Cardiac muscle cell (in vitro differentiated cells and primary cell): Measurements from ENCODE around the gene HGS. TPM values are rescaled to one million over a fixed set of nuclear protein-coding genes. Genes with fewer than 3 reads are reported as not detected.

ENCODE experiments used
- DNase-seq, 2 donors: peaks; one replicate each; pipeline versions ENCODE4 v3.0.0 to v3.0.0-alpha.2; 2010 to 2017; ENCODE audit warnings: low read depth in 1 of 2, low spot score in 1 of 2
- H3K27ac ChIP-seq: fragments of 200-600 bp; sonication (generic); 2 replicates; pipeline ENCODE4 v1.5.1; 2016
- H3K27me3 ChIP-seq: fragments of 200-600 bp; sonication (generic); 2 replicates; pipeline ENCODE4 v1.6.0; 2016; ENCODE audit warnings: control low read depth
- H3K36me3 ChIP-seq: fragments of 200-600 bp; sonication (generic); 2 replicates; pipeline ENCODE4 v1.5.1; 2016; ENCODE audit warnings: control low read depth
- H3K4me1 ChIP-seq: fragments of 200-600 bp; sonication (generic); 2 replicates; pipeline ENCODE4 v1.8.1; 2017; ENCODE audit warnings: low read depth, mild to moderate bottlenecking, mixed run types
- H3K4me3 ChIP-seq: fragments of 200-600 bp; sonication (generic); 2 replicates; pipeline ENCODE4 v1.5.1; 2016; ENCODE audit warnings: mild to moderate bottlenecking
- H3K9me3 ChIP-seq: fragments of 200-600 bp; sonication (generic); 2 replicates; pipeline ENCODE4 v1.5.1; 2017; ENCODE audit warnings: low read depth, mild to moderate bottlenecking, control low read depth
- CTCF ChIP-seq: IDR thresholded peaks from 2 replicates; pipeline ENCODE4 v1.5.1; 2012; ENCODE audit warnings: low read depth, mild to moderate bottlenecking, low read length
- polyA plus RNA-seq: library from polyadenylated mRNA; unstranded; fragments of >200 nt; fragmentation: Nextera tagmentation; extraction: Ambion mirVana; gene quantifications from 2 replicates; pipeline ENCODE4 v1.2.1, GENCODE V29; 2016
- total RNA-seq: library from RNA; depleted of rRNA; stranded (reverse); fragments of >200 nt; gene quantifications from 2 replicates; pipeline ENCODE4 v1.2.3, GENCODE V29; 2016

Gene HGS
- total and polyA plus RNA-seq, 2 experiments from 2014 or later: 107 to 109 TPM

- no peak for TF ChIP-seq CTCF
These were observed 30.7 kb upstream of the HGS start for GRCh38 chr17:81652906-81653771.

GRCh38 chr17:81655378-81656117 is 28.3 kb upstream of the HGS start:
- Histone ChIP-seq H3K36me3 (no peaks in the 10 kb centered on the region), H3K9me3 (no peaks in the 10 kb centered on the region), H3K4me1 (peaks cover 15% of the 10 kb centered on the region), H3K4me3 (no peak overlapping the region), H3K27ac (no peak overlapping the region), H3K27me3 (no peaks in the 10 kb centered on the region)
- TF ChIP-seq CTCF: no peak
- DNase-seq: no peak

More at GRCh38 chr17:81652906-81653771, 30.7 kb upstream of the HGS start:
- no peaks in the 10 kb centered on the region for H3K36me3 ChIP-seq
- H3K4me1 ChIP-seq: peaks cover 11% of the 10 kb centered on the region
- H3K27me3 ChIP-seq: peaks cover 13% of the 10 kb centered on the region
- no peaks in the 10 kb centered on the region for H3K9me3 ChIP-seq
- no peak overlapping the region for H3K27ac ChIP-seq
- no peak overlapping the region for H3K4me3 ChIP-seq
- DNase-seq: peak in 1 of 2 donors; percentile 17

GRCh38 chr17:81656118-81656743 is 27.6 kb upstream of the HGS start, which contains the start of gene PDE6G:
Gene PDE6G (minus strand): TSS chr17:81656542. CDS start chr17:81653305, 3,237 bp downstream.
- Histone ChIP-seq H3K4me1 (peaks cover 15% of the 10 kb centered on the region), H3K27me3 (no peaks in the 10 kb centered on the region), H3K9me3 (no peaks in the 10 kb centered on the region), H3K4me3 (no peak within 1 kb of the TSS), H3K36me3 (no peaks in the 10 kb centered on the region), H3K27ac (peak within 1 kb of the TSS; percentile 14)
- no peak for TF ChIP-seq CTCF
- DNase-seq: no peak

- TF ChIP-seq CTCF: no peak
- no peaks in the 10 kb centered on the region for H3K27me3 ChIP-seq
- H3K27ac ChIP-seq: peak overlapping the region; percentile 14
- no peaks in the 10 kb centered on the region for H3K36me3 ChIP-seq
- no peaks in the 10 kb centered on the region for H3K9me3 ChIP-seq
- no peak overlapping the region for H3K4me3 ChIP-seq
- peaks cover 15% of the 10 kb centered on the region for H3K4me1 ChIP-seq
- no peak for DNase-seq
These were observed 27.0 kb upstream of the HGS start for GRCh38 chr17:81656835-81657234.

GRCh38 chr17:81659038-81659437 is 24.8 kb upstream of the HGS start:
- Histone ChIP-seq H3K27me3 (no peaks in the 10 kb centered on the region), H3K9me3 (no peaks in the 10 kb centered on the region), H3K4me3 (no peak overlapping the region), H3K4me1 (peaks cover 10% of the 10 kb centered on the region), H3K27ac (no peak overlapping the region), H3K36me3 (no peaks in the 10 kb centered on the region)
- DNase-seq: no peak
- no peak for TF ChIP-seq CTCF
